GM12873 (cell line): Measurements from ENCODE around the gene IDH3B.

Experiments used
- TF ChIP-seq, protein P1 (sequence below): IDR thresholded peaks from 2 replicates; pipeline ENCODE4 v1.5.1; 2012; ENCODE audit warnings: low read depth, mild to moderate bottlenecking, moderate library complexity, low read length, control low read depth; ENCODE audit not compliant: insufficient read depth; ENCODE audit errors: missing control alignments

The IDH3B gene

DNA sequence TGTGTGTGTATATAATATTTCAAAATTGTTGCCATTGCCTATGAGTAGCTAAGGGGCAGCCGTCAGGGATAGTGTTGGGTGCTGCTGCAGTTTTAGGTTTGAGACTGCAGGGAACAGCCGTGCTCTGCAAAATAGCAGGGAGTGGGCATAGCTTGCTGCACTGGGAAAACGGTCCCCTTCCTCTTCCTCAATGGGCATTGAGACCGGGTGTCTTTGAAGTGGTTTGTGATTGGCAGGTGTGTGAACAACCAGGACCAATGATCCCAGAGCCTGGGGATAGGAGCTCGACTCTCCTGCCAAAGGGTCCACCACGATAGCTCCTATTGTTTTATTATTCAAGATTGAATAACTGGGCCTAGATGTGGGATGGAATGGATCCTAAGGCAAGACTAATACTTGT, 23.5 kb upstream of the IDH3B start:
- TF ChIP-seq, protein P1, sequence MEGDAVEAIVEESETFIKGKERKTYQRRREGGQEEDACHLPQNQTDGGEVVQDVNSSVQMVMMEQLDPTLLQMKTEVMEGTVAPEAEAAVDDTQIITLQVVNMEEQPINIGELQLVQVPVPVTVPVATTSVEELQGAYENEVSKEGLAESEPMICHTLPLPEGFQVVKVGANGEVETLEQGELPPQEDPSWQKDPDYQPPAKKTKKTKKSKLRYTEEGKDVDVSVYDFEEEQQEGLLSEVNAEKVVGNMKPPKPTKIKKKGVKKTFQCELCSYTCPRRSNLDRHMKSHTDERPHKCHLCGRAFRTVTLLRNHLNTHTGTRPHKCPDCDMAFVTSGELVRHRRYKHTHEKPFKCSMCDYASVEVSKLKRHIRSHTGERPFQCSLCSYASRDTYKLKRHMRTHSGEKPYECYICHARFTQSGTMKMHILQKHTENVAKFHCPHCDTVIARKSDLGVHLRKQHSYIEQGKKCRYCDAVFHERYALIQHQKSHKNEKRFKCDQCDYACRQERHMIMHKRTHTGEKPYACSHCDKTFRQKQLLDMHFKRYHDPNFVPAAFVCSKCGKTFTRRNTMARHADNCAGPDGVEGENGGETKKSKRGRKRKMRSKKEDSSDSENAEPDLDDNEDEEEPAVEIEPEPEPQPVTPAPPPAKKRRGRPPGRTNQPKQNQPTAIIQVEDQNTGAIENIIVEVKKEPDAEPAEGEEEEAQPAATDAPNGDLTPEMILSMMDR = no peak

DNA sequence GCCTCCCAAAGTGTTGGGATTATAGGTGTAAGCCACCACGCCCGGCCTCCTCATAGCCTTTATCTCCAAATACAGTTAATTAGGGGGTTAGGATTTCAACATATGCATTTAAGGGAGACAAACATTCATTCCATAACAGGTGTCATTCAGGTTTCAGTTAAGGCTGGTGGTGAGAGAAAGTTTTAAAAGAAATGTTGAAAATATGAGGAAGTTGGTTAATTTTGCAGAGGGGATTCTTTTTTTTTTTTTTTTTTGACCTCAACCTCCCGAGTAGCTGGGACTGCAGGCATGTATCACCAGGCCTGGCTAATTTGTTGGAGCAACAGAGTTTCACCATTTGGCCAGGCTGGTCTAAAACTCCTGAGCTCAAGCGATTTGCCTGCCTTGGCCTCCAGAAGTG, 16.0 kb upstream of the IDH3B start:
- TF ChIP-seq, protein P1 = no peak

DNA sequence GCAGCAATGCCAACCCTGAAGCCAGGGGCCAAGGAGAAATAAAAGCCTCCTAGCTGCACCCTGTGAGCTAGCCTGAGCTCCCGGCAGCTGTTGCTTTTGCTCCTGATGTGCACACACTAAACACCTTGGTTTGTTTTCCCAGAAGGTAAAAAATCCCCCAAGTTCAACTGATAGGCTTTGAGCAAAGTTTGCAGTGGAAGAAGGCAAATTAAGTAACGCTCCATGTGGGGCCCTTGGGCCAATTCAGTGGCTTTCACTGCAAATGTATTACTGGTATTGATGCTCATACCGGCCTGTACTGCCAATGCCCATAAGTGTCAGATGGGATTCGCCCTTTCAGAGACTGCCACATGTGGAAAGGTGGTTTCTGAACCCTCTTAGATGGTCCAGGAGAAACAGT, 9.4 kb upstream of the IDH3B start:
- TF ChIP-seq, protein P1 = no peak

DNA sequence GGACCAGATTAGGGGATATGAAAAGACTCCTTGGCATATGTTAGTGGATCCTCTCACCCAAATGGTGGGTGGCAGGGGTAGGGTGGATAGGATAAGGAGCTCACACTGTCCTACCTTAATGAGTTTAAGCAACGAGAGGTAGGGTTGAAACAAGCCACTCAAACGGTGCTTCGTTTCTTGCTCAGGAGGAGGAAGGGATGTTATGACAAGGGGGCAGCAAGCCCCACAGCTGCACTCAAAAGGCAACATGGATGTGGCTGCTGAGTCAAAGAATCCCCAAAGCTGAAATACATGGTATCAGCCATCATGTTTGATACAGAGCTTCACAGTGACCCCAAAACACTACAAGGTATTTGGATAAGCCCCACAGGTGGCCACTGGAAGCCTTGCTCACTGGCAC, 8.4 kb upstream of the IDH3B start:
- TF ChIP-seq, protein P1 = no peak

DNA sequence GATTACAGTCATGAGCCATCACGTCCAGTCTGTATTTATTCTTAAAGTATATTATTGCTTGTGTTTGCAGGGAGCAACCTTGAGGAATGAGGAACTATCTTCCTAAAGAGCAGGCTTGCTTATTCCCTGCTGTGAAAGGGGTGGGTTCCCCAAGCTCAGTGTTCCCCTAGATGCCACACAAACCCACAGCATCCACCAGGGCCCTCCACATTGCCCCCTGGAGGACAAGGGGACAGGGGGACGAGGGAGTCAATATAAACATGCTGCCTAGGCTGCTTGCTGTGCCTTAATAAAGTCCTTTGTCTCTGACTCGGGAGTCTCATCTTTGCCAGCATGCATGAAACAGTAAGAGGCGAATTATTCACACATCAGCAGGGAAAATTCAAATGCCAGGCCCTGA, 8.0 kb upstream of the IDH3B start:
- TF ChIP-seq, protein P1 = peak; percentile 45

DNA sequence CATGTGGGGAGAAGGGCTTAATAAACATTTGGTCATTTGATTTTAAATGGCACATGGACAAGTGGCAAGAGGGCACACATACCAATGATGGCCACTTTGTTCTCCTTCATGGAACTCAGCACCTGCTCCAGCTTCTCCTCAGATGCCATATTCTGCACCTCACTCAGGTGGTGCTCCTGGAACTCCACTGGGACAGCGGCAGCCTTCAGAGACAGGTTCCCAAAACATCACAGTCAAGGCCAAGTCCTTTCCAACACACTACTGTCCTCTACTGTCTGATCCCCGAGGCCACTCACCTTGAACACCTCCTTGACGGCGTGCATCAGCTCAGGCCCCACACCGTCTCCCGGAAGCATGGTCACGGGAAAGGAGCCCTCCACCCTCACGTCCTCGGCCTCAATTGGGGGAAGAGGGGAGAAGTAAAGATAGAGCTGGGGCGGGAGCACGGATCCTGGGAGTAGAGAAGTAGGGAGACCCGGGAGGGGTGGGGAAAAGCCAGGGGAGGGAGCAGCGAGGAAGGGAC, 591 bp downstream of the IDH3B start:
- TF ChIP-seq, protein P1 = no peak

DNA sequence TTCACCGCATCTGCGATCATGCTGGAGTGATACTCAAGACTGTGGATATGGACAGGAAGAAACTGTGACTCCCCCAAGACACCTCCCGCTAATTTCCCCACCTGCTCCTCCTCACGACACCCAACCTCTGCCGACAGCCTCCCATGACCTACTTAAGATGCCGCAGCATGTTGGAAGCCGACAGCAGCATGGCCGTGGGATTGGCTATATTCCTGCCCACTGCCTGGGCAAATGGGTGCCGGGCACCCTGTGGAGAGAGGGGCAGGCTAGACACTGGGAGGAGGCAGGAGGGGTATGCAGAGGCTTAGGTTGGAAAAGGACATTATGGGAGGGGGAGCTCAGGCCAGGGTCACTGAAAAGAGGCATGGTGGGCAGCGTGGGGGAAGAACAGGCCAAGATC, 4.5 kb downstream of the IDH3B start:
- TF ChIP-seq, protein P1 = no peak
